CD1c-positive myeloid dendritic cell (primary cell): ENCODE data around the gene GNB4.

Source experiments
- DNase-seq: peaks from one replicate; pipeline ENCODE4 v3.0.0-alpha.2; 2016; ENCODE audit errors: extremely low spot score

The GNB4 gene

GRCh38 chr3:179363332-179363731 is 87.9 kb downstream of the GNB4 start:
- DNase-seq: no peak

- no peak for DNase-seq
Observed at GRCh38 chr3:179355996-179356395, 95.3 kb downstream of the GNB4 start.

GRCh38 chr3:179348325-179349013 is 102.8 kb downstream of the GNB4 start:
- peak; percentile 82 for DNase-seq

GRCh38 chr3:179347345-179348194 is 103.7 kb downstream of the GNB4 start, which contains the start of gene MFN1:
TSS of gene MFN1 (plus strand) at chr3:179347709. CDS start at chr3:179348852, 1,143 bp downstream.
- DNase-seq: peak; percentile 96
